Stimulated activated CD8-positive, alpha-beta memory T cell treated with anti-CD3 and anti-CD28 coated beads, Interleukin-15, amount 100 ng/mL, for 4 hours (primary cell): ENCODE data around the gene DMD.

Source experiments
- DNase-seq, 2 donors: peaks; one replicate each; pipeline ENCODE4 v3.0.0-alpha.2; 2020; ENCODE audit warnings: low read depth in 2 of 2

DMD gene

GRCh38 chrX:33041141-33041540 lies 170.2 kb downstream of the DMD start:
- DNase-seq, result no peak

- DNase-seq, result no peak
These were observed 178.6 kb downstream of the DMD start for GRCh38 chrX:33032700-33033099.

- DNase-seq, result no peak
These were observed 196.4 kb downstream of the DMD start for GRCh38 chrX:33014949-33015348.

DNA sequence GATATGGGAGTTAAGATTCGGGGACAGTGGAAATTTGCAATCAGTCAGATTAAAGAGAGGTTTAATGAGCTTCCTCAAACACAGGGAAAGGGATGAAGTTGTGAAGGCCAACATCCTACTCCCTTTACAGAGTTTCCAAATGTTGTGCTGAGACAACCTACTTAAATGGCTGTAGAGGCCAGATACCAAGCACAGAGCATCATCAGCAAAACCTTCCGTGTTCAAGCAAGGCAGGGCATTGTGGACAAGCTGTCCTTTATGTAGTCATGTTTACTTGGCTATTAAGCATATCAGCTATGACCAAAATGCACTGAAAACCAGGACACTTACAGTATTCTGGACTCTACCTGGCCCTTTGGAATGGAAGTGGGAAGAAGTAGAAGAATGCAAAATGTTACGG lies 197.3 kb downstream of the DMD start:
- no peak for DNase-seq

- DNase-seq, result no peak
These were observed 210.2 kb downstream of the DMD start for GRCh38 chrX:33001107-33001506.

GRCh38 chrX:32998776-32999175 lies 212.6 kb downstream of the DMD start:
- no peak for DNase-seq

GRCh38 chrX:32995427-32995826 lies 215.9 kb downstream of the DMD start:
- no peak for DNase-seq

DNA sequence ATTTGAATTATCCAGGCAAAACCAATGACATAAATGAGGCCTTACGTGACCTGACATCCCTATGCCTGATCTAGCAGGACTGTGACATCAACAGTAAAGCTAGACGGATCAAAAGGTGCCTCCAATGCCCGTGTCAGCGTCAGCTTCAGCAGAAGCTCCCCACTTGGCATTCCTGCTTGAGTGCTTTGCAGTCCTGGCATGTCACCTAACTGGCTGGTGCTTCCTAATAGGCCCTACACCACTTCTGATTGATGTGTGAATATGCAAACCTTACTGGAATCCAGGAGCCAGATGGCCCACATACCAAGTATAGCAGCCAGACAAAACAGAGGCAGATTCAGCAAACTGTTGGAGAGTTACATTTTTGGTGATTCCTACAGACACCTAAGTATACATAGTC lies 224.2 kb downstream of the DMD start:
- no peak for DNase-seq

DNA sequence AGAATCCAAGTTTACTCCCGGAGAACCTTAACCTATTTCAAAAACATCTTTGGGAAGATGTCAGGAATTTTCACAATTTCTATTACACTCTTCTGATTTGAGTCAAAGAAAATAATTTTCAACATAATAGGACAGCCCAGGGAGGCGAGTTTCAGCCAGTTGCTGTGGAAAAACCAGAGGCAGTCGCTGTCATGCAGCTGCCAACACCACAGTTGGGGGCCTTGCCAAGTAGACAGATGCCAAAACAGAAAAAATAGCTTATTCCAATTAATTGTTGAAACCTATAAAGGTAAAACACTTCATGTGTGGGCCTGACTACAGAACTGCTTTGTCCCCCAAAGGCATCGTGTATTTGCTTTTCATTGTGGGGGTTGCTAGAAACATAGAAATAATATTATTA lies 225.8 kb downstream of the DMD start:
- DNase-seq, result no peak

- DNase-seq, result no peak
These were observed 244.5 kb downstream of the DMD start for GRCh38 chrX:32966821-32967355.

DNA sequence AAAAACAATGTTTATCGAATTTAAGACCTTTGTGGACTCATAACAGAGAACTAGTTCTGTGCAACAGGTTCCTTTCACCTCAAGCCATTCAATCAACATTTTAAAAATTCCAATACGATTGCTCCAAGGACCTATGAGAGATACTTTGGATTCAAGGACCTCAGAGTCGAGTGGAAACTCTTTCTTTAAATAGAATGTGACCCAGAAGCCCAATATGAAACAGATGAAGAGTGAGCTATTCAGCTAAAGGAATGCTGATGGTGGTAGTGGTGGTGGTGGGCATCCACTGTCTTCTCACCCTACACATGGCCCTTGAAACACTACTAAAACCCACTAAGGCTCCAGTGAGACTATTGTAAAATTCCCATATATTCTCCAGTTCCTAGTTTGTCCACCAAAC lies 257.2 kb downstream of the DMD start:
- DNase-seq, result no peak

DNA sequence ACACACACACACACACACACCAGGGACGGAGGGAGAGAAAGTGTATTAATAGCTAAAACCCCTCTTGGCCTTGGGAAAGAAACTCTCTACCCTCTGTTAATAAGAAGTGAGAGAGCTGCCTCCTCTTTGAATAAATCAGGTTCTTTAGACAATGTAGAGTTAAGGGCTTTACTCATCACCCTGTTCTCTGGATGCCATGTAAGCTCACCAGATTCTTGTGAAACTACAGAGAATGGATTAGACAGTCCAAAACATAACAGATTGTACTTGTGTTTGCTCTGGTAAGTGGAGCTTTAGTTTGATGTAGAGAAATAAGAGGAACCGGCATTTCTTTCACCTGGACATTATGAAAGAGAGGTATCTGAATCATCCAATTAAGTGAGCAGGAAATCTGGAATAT lies 263.2 kb downstream of the DMD start:
- no peak for DNase-seq

- DNase-seq, result no peak
These were observed 274.3 kb downstream of the DMD start for GRCh38 chrX:32937043-32937442.

GRCh38 chrX:32933548-32933947 lies 277.8 kb downstream of the DMD start:
- no peak for DNase-seq

DNA sequence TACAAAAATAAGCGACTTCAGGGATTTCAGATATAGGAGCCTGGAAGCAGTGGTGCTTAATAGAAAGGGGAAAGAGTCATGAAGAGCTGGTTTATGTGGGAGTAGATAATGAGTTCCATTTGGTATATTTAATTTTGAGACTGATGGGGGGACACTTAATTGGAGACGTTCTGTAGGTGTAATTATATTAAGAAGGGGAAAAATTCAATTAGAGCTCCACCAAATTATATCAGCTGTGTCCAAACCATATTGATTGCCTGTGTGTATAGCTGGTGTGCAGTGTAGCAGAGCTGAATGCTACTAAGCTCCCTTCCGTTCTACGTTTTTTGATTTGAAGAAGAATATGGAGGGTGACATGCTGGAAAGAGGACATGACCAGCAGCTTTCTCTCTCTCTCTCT lies 282.3 kb downstream of the DMD start:
- no peak for DNase-seq

- DNase-seq, result no peak
These were observed 315.3 kb downstream of the DMD start for GRCh38 chrX:32896088-32896487.

DNA sequence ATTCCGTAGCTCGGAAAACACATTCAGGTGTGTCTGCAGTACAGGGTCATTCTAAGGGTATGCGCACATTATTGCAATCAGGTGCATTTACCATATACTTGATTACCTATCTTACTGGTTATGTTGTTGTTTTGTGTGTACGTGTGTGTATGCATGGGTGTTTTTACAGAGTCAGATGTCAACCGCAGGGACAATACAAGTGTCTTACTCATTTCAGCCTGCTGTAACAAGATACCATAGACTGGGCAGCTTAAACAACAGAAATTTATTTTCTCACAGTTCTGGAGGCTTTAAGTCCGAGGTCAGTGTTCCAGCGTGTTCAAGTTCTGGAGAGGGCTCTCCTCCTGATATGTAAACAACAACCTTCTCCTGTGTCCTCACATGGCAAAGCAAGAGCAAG lies 316.7 kb downstream of the DMD start:
- DNase-seq, result no peak

DNA sequence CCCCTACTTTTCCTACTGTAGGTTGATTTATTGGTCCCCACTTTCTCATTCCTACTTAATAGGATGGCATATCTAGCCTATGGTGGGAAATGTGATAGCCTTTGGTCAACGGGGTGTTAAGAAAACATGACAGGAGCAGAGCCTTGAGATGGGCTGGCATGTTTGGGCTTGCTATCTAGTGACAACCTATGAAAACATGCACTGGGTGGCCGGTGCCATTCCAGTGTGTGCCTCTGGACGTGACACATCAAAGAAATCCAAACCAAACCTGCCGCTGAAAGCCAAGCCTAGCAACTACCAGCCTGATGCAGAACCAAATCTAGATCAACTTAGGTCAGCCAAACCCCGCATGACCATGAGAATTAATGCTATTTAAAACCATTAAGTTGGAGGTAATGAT lies 317.6 kb downstream of the DMD start:
- DNase-seq, result no peak

GRCh38 chrX:32877592-32877991 lies 333.8 kb downstream of the DMD start:
- no peak for DNase-seq

- no peak for DNase-seq
These were observed 336.5 kb downstream of the DMD start for GRCh38 chrX:32874839-32875238.

- DNase-seq, result no peak
These were observed 337.6 kb downstream of the DMD start for GRCh38 chrX:32873786-32874185.

DNA sequence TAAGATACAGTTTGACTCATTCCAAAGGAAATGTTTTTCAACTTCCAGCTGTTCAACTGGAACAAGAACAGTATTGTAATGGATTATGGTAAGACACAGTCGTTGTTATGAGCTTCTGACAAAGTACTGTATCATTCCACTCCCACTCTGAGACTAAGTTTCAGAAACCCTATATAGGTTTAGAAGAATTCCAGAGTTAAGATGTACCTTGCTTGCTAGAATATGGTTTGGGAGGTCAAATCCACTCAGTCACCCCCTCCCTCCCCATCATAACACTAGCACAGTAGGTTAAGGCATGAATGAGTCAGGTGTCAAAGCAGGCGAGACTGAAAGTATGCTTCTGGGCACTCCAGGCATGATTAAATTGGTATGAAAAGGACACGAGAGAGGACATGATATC lies 339.7 kb downstream of the DMD start:
- no peak for DNase-seq

GRCh38 chrX:32868524-32868895 lies 342.8 kb downstream of the DMD start:
- DNase-seq, result no peak

DNA sequence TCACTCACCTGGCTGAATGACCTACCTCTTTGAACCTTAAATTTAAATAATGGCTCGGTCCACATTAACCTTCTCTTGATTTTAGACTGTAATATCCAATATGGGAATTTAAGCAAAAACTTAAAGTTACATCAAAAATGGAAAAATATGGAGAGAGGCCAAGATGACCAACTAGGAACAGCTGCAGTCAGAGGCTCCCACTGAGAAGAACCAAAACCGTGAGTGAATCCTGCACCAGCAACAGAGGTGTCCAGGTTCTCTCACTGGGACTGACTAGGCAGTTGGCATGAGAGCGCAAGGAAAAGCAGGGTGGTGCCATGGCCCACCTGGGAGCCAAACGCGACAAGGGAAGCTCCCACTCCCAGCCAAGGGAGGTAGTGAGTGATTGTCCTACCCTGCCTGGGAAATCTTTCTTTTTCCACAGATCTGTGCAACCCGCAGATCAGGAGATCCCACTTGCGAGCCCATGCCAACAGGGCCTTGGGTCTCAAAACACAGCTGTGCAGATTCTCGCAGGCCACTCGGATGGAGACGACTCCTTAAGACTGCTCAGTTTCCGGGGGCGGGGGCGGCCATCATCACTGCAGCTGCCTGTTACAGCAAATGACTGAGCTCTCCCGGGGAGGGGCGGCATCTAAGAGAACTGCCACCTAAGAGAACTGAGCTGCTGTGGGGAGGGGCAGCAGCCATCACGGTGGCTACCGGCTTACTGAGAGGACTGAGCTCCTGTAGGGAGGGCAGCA lies 343.4 kb downstream of the DMD start:
- DNase-seq, result no peak
